ENCODE data around the gene RPL29. TPM values are rescaled to one million over a fixed set of nuclear protein-coding genes. Genes with fewer than 3 reads are reported as not detected.

The RPL29 gene
- total and polyA plus RNA-seq, 4 donors: 617 to 2,218 (median 1,156) TPM

DNA sequence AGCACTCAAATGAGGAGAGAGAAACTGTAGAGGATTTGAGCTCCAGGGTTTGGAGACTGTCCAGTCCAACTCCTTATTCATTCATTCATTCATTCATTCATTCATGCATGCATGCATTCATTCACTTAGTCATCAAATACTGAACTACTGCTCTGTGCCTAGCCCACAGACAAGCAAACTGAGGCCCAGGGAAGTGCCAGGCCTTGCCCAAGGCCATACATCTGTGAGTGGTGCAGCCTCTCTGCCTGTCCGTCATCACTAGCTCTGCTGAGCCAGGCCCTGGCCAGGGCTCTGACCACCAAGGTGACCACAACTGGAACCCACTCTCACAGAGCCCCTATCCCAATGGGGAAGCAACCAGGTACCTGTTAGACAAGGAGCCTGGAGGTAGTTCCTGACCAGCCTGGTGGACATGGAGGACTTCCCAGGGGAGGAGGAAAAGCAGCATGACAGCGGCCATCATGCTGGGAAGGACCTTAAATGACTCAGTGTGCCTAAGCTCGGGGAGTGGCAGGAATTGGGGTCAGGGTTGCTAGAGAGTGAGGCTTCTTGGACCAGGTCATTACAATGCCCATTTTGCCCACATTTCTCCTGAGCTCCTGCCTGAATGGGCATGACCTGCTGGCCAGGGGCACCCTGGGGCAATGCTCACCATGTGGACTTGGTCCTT, 27.5 kb upstream of the RPL29 start:
- peak overlapping the region; percentile 5 to 29 for H3K27ac ChIP-seq (ENCODE audit: low read depth in 1 of 2, low read length in 2 of 2)
- H3K4me1 ChIP-seq (ENCODE audit: control insufficient read depth in 1 of 2, insufficient read depth in 2 of 2, low read length in 2 of 2): peaks cover 0 to 12% of the 10 kb centered on the region in 2 donors
- ATAC-seq (ENCODE audit: low FRiP score): no peak

DNA sequence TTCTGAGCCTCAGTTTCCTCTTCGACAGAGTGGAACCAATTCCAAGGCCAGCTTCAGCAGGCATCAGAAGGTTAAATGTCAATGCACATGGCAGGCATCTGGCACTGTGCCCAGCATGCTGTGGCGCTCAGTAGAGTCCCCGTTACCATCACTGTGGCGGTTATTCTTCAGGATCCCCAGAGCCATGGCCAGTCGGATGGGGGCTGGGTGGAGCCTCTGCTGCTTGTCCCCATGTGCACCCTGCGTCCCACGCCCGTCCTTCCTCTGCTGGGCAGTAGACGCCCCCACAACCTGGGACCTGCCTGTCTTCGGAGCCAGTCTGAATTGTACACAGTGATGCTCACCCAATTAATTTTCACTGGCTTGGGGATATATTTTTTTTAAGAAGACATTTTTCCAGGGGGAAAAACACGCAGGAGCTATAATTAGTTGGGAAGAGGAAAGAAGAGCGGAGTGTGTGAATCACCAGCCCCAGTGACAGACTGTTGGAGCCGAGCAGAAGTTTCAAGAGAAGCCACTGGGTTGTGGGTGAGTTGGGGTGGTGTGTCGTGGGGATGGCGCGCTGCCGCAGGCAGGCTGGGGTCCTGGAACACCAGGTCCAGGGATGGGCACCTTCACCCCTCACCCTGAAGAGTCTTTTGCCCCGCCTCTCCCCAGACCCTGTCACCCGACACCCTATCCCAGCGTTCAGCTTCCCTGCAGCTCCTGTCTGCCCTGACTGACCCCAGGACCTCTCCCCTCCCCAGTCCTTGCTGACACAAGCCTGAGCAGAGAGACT, 26.8 kb upstream of the RPL29 start:
- intact Hi-C loops (cut with DNase I): no loop called here
- peak overlapping the region; percentile 2 to 30 for H3K27ac ChIP-seq (ENCODE audit: low read depth in 1 of 2, low read length in 2 of 2)
- peaks cover 0 to 12% of the 10 kb centered on the region in 2 donors for H3K4me1 ChIP-seq (ENCODE audit: control insufficient read depth in 1 of 2, insufficient read depth in 2 of 2, low read length in 2 of 2)
- no peak overlapping the region for H3K4me3 ChIP-seq (ENCODE audit: low read length in 2 of 2)
- 42% methylated on average over 20 of the region's 20 CpGs for WGBS, 2 donors
- ATAC-seq (ENCODE audit: low FRiP score): peak; percentile 31
- H3K9me3 ChIP-seq (ENCODE audit: control insufficient read depth, low read length): no peaks in the 10 kb centered on the region
- DNase-seq: peak; percentile 69 to 85
- no peaks in the 10 kb centered on the region for H3K36me3 ChIP-seq (ENCODE audit: control insufficient read depth in 1 of 2, insufficient read depth in 2 of 2, low read length in 1 of 2)
- H3K27me3 ChIP-seq (ENCODE audit: control insufficient read depth in 1 of 2, insufficient read depth in 2 of 2, low read length in 1 of 2): no peaks in the 10 kb centered on the region

More for the DNA sequence above, 27.5 kb upstream of the RPL29 start:
- Histone ChIP-seq H3K4me3 (ENCODE audit: low read length in 2 of 2) (no peak overlapping the region), H3K9me3 (ENCODE audit: control insufficient read depth, low read length) (no peaks in the 10 kb centered on the region), H3K36me3 (ENCODE audit: control insufficient read depth in 1 of 2, insufficient read depth in 2 of 2, low read length in 1 of 2) (no peaks in the 10 kb centered on the region), H3K27me3 (ENCODE audit: control insufficient read depth in 1 of 2, insufficient read depth in 2 of 2, low read length in 1 of 2) (no peaks in the 10 kb centered on the region)
- no peak for DNase-seq
- WGBS, 2 donors: 90 to 96% methylated on average over 3 of the region's 3 CpGs
- intact Hi-C loops (cut with DNase I): no loop called here

DNA sequence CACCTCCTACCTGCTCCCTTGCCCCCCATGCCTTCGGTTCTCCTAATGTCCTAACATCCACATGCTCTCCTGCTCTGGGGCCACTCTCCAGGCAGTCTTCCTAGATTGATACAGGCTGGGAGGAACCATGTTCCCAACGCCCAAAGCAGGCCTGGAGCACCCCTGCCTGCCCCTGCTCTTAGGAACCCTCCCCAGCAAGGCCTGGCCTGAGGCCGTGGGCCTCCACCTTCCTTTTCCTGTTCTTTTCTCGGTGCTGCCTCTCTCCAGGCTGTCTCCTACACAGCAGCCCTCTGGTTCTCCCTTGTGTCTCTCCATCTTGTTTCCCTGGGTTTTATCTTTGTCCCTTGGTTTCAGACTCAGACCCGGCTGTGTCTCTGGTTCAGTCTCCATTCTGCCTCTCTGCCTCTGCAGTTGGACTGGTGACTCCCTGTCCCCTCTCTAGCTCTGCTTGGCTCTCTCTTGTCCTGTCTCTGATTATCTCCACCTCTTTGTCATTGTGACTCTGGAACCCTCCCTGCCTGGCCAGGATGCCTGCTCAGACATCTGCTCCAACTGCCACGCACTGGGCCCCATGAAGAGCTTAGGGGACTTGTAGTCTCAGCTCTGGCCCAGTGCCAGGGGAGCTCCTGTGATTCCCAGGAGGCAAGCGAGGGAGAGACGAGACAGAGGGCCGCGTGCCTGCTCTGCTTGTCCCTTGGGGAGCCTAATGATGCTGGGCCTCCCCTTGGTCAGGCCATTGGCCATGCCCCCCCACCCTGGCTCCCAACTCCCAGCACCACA, 26.0 kb upstream of the RPL29 start:
- H3K9me3 ChIP-seq (ENCODE audit: control insufficient read depth, low read length): no peaks in the 10 kb centered on the region
- H3K27me3 ChIP-seq (ENCODE audit: control insufficient read depth in 1 of 2, insufficient read depth in 2 of 2, low read length in 1 of 2): no peaks in the 10 kb centered on the region
- ATAC-seq (ENCODE audit: low FRiP score) (no peak), DNase-seq (peak; percentile 60 to 86)
- H3K4me3 ChIP-seq (ENCODE audit: low read length in 2 of 2): no peak overlapping the region
- H3K36me3 ChIP-seq (ENCODE audit: control insufficient read depth in 1 of 2, insufficient read depth in 2 of 2, low read length in 1 of 2): no peaks in the 10 kb centered on the region
- intact Hi-C loops (cut with DNase I): no loop called here
- H3K27ac ChIP-seq (ENCODE audit: low read depth in 1 of 2, low read length in 2 of 2): peak overlapping the region; percentile 2 to 54
- peaks cover 0 to 12% of the 10 kb centered on the region in 2 donors for H3K4me1 ChIP-seq (ENCODE audit: control insufficient read depth in 1 of 2, insufficient read depth in 2 of 2, low read length in 2 of 2)
- WGBS, 2 donors: 59 to 60% methylated on average over 10 of the region's 10 CpGs

DNA sequence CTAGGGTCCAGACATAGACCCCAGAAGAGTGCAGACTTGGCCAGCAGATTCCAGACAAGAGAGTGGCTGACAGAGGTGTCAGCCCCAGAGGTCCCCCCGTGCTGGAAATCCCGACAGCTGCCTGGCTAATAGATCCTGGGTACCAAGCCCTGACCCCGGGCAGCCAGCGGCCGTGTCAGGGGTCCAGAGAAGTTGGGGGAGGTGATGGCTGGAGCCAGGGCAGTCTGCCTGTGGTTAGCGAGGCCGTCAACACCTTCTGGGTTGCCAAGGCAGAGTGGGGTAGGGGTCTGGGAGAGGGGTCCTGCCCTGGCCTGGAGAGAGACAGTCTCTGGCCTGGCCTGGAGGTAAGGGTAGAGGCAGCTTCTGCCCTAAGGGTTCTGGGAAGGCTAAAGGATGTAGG, 25.1 kb upstream of the RPL29 start:
- intact Hi-C loops (cut with DNase I): no loop called here
- Histone ChIP-seq H3K4me1 (ENCODE audit: control insufficient read depth in 1 of 2, insufficient read depth in 2 of 2, low read length in 2 of 2) (peaks cover 0 to 12% of the 10 kb centered on the region in 2 donors), H3K27ac (ENCODE audit: low read depth in 1 of 2, low read length in 2 of 2) (peak overlapping the region in 1 of 2 donors; percentile 54), H3K36me3 (ENCODE audit: control insufficient read depth in 1 of 2, insufficient read depth in 2 of 2, low read length in 1 of 2) (no peaks in the 10 kb centered on the region), H3K9me3 (ENCODE audit: control insufficient read depth, low read length) (no peaks in the 10 kb centered on the region), H3K4me3 (ENCODE audit: low read length in 2 of 2) (no peak overlapping the region), H3K27me3 (ENCODE audit: control insufficient read depth in 1 of 2, insufficient read depth in 2 of 2, low read length in 1 of 2) (no peaks in the 10 kb centered on the region)
- WGBS, 2 donors: 97 to 98% methylated on average over 7 of the region's 7 CpGs
- DNase-seq (no peak), ATAC-seq (ENCODE audit: low FRiP score) (no peak)

DNA sequence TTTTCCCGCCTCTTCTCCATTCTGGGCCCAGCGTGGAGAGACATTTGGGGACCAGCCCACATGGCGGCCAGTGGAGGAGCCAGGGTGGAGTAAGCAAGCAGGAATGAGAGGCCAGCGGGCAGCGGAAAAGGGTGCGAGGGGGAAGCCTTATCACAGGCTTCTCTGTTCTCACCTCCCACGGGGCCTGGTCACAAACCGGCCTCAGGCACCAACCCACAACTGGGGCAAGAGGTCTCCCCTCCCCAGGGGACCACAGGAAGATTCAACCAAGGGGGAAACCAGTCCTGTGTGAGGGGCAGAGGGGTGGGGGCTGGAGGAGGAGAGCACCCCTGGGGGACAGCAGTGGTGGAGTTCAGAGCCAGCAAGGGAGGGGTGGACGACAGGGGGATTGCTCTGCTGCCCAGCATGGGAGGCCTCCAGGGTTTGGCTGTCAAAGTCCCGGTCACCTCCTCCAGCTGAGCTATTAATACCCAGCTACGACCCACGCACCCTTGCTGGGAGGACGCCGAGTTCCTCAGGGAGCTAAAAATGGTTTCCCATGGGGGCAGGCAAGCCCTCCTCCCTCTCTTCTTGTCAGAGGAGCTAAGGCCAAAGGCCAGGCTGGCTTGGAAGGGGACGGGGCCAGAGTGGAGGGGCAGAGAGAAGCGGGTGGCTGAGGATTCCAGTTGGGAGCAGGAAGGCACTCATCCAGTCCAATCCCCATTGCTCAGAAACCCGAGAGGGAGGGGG, 23.8 kb upstream of the RPL29 start:
- DNase-seq (peak; percentile 84 to 93), ATAC-seq (ENCODE audit: low FRiP score) (peak; percentile 73)
- intact Hi-C loops (cut with DNase I): loop anchor here (2.0 to 5.0 kb wide), 2 partner anchors 27 to 33 kb away; no protein-coding TSS in a partner anchor
- Histone ChIP-seq H3K4me1 (ENCODE audit: control insufficient read depth in 1 of 2, insufficient read depth in 2 of 2, low read length in 2 of 2) (peaks cover 0 to 12% of the 10 kb centered on the region in 2 donors), H3K27ac (ENCODE audit: low read depth in 1 of 2, low read length in 2 of 2) (peak overlapping the region; percentile 76 to 88), H3K27me3 (ENCODE audit: control insufficient read depth in 1 of 2, insufficient read depth in 2 of 2, low read length in 1 of 2) (no peaks in the 10 kb centered on the region), H3K4me3 (ENCODE audit: low read length in 2 of 2) (no peak overlapping the region), H3K9me3 (ENCODE audit: control insufficient read depth, low read length) (no peaks in the 10 kb centered on the region), H3K36me3 (ENCODE audit: control insufficient read depth in 1 of 2, insufficient read depth in 2 of 2, low read length in 1 of 2) (no peaks in the 10 kb centered on the region)
- 2 to 6% methylated on average over 17 of the region's 17 CpGs for WGBS, 2 donors

DNA sequence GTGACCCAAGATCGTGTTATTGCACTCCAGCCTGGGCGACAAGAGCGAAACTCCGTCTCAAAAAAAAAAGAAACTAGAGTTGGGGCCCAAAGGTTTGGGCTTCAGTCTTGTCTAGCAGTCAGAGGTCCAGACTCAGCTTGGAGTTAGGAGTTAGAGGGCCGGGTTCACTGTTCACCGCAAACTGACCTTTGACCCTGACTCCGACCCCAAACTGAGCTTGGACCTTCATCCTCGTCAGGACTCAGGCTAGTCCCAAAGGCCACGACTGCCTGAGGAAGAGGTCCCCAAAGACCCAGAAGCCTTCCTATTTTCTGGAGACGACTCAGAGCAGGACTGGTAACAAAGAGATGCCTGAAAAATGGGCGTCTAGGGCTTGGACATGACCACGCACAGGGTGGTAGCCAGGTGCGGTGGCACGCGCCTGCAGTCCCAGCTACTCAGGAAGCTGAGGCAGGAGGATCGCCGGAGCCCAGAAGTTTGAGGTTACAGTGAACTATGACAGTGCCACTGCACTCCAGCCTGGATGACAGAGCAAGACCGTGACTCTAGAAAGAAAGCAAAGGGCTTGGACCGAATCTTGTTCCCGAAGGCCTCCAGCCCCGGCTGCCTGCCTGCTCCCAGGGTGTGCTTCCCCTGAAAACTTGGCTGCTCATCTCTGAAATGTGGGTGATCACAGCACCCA, 22.8 kb upstream of the RPL29 start:
- Histone ChIP-seq H3K27ac (ENCODE audit: low read depth in 1 of 2, low read length in 2 of 2) (peak overlapping the region; percentile 76 to 88), H3K9me3 (ENCODE audit: control insufficient read depth, low read length) (no peaks in the 10 kb centered on the region), H3K4me1 (ENCODE audit: control insufficient read depth in 1 of 2, insufficient read depth in 2 of 2, low read length in 2 of 2) (peaks cover 0 to 10% of the 10 kb centered on the region in 2 donors), H3K36me3 (ENCODE audit: control insufficient read depth in 1 of 2, insufficient read depth in 2 of 2, low read length in 1 of 2) (no peaks in the 10 kb centered on the region), H3K4me3 (ENCODE audit: low read length in 2 of 2) (no peak overlapping the region), H3K27me3 (ENCODE audit: control insufficient read depth in 1 of 2, insufficient read depth in 2 of 2, low read length in 1 of 2) (no peaks in the 10 kb centered on the region)
- no peak for ATAC-seq (ENCODE audit: low FRiP score)
- no peak for DNase-seq
- 93% methylated on average over 21 of the region's 21 CpGs for WGBS, 2 donors
- intact Hi-C loops (cut with DNase I): loop anchor here (2.0 to 5.0 kb wide), 2 partner anchors 28 to 34 kb away; no protein-coding TSS in a partner anchor

DNA sequence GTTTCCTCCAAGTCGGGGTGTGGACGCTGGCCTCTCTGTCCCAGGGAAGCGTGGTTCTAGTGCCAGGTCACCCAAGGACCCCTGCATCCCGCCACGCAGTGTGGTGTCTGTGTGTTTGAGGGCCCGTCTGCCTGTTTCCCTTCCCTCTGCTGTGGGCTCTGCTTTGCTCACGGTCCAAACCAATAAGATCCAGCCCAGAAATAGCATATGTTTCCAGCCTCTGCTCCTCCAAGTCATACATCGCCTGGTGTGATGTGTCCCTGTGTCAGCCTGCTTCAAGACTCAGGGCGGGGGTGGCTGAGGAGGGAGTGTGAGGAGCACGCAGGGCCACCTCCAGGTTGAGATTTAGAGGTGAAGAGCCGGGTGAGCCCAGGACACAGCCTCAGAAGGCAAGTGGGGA, 21.9 kb upstream of the RPL29 start:
- 67 to 69% methylated on average over 11 of the region's 11 CpGs for WGBS, 2 donors
- DNase-seq: no peak
- H3K27ac ChIP-seq (ENCODE audit: low read depth in 1 of 2, low read length in 2 of 2): peak overlapping the region in 1 of 2 donors; percentile 46
- H3K27me3 ChIP-seq (ENCODE audit: control insufficient read depth in 1 of 2, insufficient read depth in 2 of 2, low read length in 1 of 2): no peaks in the 10 kb centered on the region
- H3K36me3 ChIP-seq (ENCODE audit: control insufficient read depth in 1 of 2, insufficient read depth in 2 of 2, low read length in 1 of 2): no peaks in the 10 kb centered on the region
- peaks cover 0 to 10% of the 10 kb centered on the region in 2 donors for H3K4me1 ChIP-seq (ENCODE audit: control insufficient read depth in 1 of 2, insufficient read depth in 2 of 2, low read length in 2 of 2)
- no peaks in the 10 kb centered on the region for H3K9me3 ChIP-seq (ENCODE audit: control insufficient read depth, low read length)
- H3K4me3 ChIP-seq (ENCODE audit: low read length in 2 of 2): no peak overlapping the region
- no peak for ATAC-seq (ENCODE audit: low FRiP score)
- intact Hi-C loops (cut with DNase I): loop anchor here in 1 of 2 donors (5.0 kb wide), 1 partner anchor 35 kb away; no protein-coding TSS in a partner anchor

Data from aorta (tissue), 5 donors.